WTC11 (cell line): ENCODE data around the gene XPOT. TPM values are rescaled to one million over a fixed set of nuclear protein-coding genes. Genes with fewer than 3 reads are reported as not detected.

Source experiments
- ATAC-seq: fragments of 200-7000 bp; cut with Tn5 transposase; 2 replicates; pipeline ENCODE4 v1.10.0; 2021; ENCODE audit warnings: mild to moderate bottlenecking, moderate library complexity
- CTCF ChIA-PET: fragments of 300-600 bp; sonication (Branson Sonifier 250); formaldehyde crosslinking; loops from one replicate; lab custom pipeline; 2021; ENCODE audit warnings: antibody characterized with exemption; lab: Charles Lee
- POLR2A ChIA-PET: fragments of 350-600 bp; sonication (Branson Sonifier 250); formaldehyde crosslinking; loops from one replicate; lab custom pipeline; 2021; ENCODE audit warnings: antibody characterized with exemption; lab: Charles Lee
- DNase-seq: peaks from one replicate; pipeline ENCODE4 v3.0.0; 2021; ENCODE audit warnings: low spot score
- H3K27ac Mint-ChIP-seq: 2 replicates; pipeline ENCODE4 v1.8.0; 2021; ENCODE audit warnings: mixed read lengths
- H3K27me3 Mint-ChIP-seq: 2 replicates; pipeline ENCODE4 v1.8.0; 2021; ENCODE audit warnings: low read depth, mild to moderate bottlenecking, moderate library complexity, mixed read lengths
- H3K36me3 Mint-ChIP-seq: 2 replicates; pipeline ENCODE4 v1.8.0; 2021; ENCODE audit warnings: mixed read lengths
- H3K4me1 Mint-ChIP-seq: 2 replicates; pipeline ENCODE4 v1.8.0; 2022; ENCODE audit warnings: mixed read lengths
- H3K4me3 Mint-ChIP-seq: 2 replicates; pipeline ENCODE4 v1.8.0; 2021; ENCODE audit warnings: mild to moderate bottlenecking, moderate library complexity, mixed read lengths
- H3K9me3 Mint-ChIP-seq: 2 replicates; pipeline ENCODE4 v1.8.0; 2021; ENCODE audit warnings: mixed read lengths
- AR ChIP-seq: fragments of 250-450 bp; sonication (Bioruptor Pico); IDR thresholded peaks from 2 replicates; pipeline ENCODE4 v1.9.0; 2021; ENCODE audit warnings: mild to moderate bottlenecking
- CDX4 ChIP-seq: fragments of 250-450 bp; sonication (Bioruptor Pico); IDR thresholded peaks from 2 replicates; pipeline ENCODE4 v1.9.0; 2021; ENCODE audit warnings: moderate library complexity, mild to moderate bottlenecking, inconsistent platforms, borderline replicate concordance
- CTCF ChIP-seq: fragments of 200-600 bp; IDR thresholded peaks from 2 replicates; pipeline ENCODE4 v1.8.0; 2022; ENCODE audit warnings: antibody characterized with exemption
- FOXP1 ChIP-seq: sonication (generic); formaldehyde crosslinking; IDR thresholded peaks from 2 replicates; pipeline ENCODE4 v1.8.0; 2022; ENCODE audit warnings: missing genetic modification reagents, mild to moderate bottlenecking, moderate library complexity, borderline replicate concordance
- GTF2I ChIP-seq: fragments of 250-450 bp; sonication (Bioruptor Pico); conservative IDR thresholded peaks from 2 replicates; pipeline ENCODE4 v1.4.0; 2021; ENCODE audit warnings: mild to moderate bottlenecking
- KAT7 ChIP-seq: sonication (generic); formaldehyde crosslinking; IDR thresholded peaks from 2 replicates; pipeline ENCODE4 v1.8.1; 2023; ENCODE audit warnings: missing genetic modification reagents, mild to moderate bottlenecking, borderline replicate concordance
- MAX ChIP-seq: sonication (generic); formaldehyde crosslinking; IDR thresholded peaks from 2 replicates; pipeline ENCODE4 v1.8.0; 2022; ENCODE audit warnings: mild to moderate bottlenecking, missing genetic modification reagents
- MLX ChIP-seq: sonication (generic); formaldehyde crosslinking; IDR thresholded peaks from 2 replicates; pipeline ENCODE4 v1.8.1; 2023; ENCODE audit warnings: mild to moderate bottlenecking, missing genetic modification reagents, moderate library complexity
- NR2C2 ChIP-seq: sonication (generic); formaldehyde crosslinking; IDR thresholded peaks from 2 replicates; pipeline ENCODE4 v1.8.0; 2022; ENCODE audit warnings: mild to moderate bottlenecking, missing genetic modification reagents
- OVOL2 ChIP-seq: fragments of 250-450 bp; sonication (Bioruptor Pico); IDR thresholded peaks from 2 replicates; pipeline ENCODE4 v1.9.0; 2021; ENCODE audit warnings: mild to moderate bottlenecking, borderline replicate concordance
- STAT6 ChIP-seq: sonication (generic); formaldehyde crosslinking; conservative IDR thresholded peaks from 2 replicates; pipeline ENCODE4 v1.8.1; 2023; ENCODE audit warnings: mild to moderate bottlenecking, low read depth, missing genetic modification reagents, moderate library complexity
- ZNF232 ChIP-seq: sonication (generic); formaldehyde crosslinking; IDR thresholded peaks from 2 replicates; pipeline ENCODE4 v1.8.0; 2022; ENCODE audit warnings: mild to moderate bottlenecking, missing genetic modification reagents
- ZNF281 ChIP-seq: sonication (generic); formaldehyde crosslinking; IDR thresholded peaks from 2 replicates; pipeline ENCODE4 v1.8.0; 2023; ENCODE audit warnings: mild to moderate bottlenecking, missing genetic modification reagents
- ZNF512 ChIP-seq: sonication (generic); formaldehyde crosslinking; IDR thresholded peaks from 2 replicates; pipeline ENCODE4 v1.8.1; 2022; ENCODE audit warnings: missing genetic modification reagents, borderline replicate concordance
- ZNF671 ChIP-seq: fragments of 250-450 bp; sonication (Bioruptor Pico); IDR thresholded peaks from 2 replicates; pipeline ENCODE4 v1.8.0; 2021; ENCODE audit warnings: mild to moderate bottlenecking
- total RNA-seq: library from RNA; stranded (reverse); gene quantifications from 3 replicates; pipeline ENCODE4 v1.2.3, GENCODE V29; 2021

The XPOT gene
- total RNA-seq, 1 experiment from 2014 or later = 134 TPM

GRCh38 chr12:64457466-64457865, 53.3 kb downstream of the XPOT start:
- Mint-ChIP-seq H3K4me1 (peaks cover 19% of the 10 kb centered on the region), H3K36me3 (peaks cover 19% of the 10 kb centered on the region), H3K4me3 (no peak overlapping the region), H3K27ac (no peak overlapping the region), H3K9me3 (no peaks in the 10 kb centered on the region), H3K27me3 (no peaks in the 10 kb centered on the region)
- no peak for TF ChIP-seq ZNF281 (CRISPR knock-in tag)
- TF ChIP-seq KAT7 (CRISPR knock-in tag) = no peak
- TF ChIP-seq MLX (CRISPR knock-in tag) = no peak
- TF ChIP-seq MAX (CRISPR knock-in tag) = no peak
- TF ChIP-seq AR (CRISPR knock-in tag) = no peak
- TF ChIP-seq OVOL2 (CRISPR knock-in tag) = no peak
- TF ChIP-seq STAT6 (CRISPR knock-in tag) = no peak
- TF ChIP-seq CTCF = no peak
- TF ChIP-seq CDX4 (CRISPR knock-in tag) = no peak
- no peak for TF ChIP-seq FOXP1 (CRISPR knock-in tag)
- no peak for TF ChIP-seq ZNF512
- no peak for TF ChIP-seq ZNF232 (CRISPR knock-in tag)
- TF ChIP-seq ZNF671 (CRISPR knock-in tag) = no peak
- TF ChIP-seq GTF2I = no peak
- no peak for TF ChIP-seq NR2C2 (CRISPR knock-in tag)
- ChIA-PET POLR2A (no interaction called here), CTCF (no interaction called here)
- no peak for ATAC-seq
- no peak for DNase-seq
